Mammary epithelial cell (primary cell): ENCODE data around the gene AKR1C1.

ENCODE experiments used
- CTCF ChIP-seq, 2 donors: IDR thresholded peaks in 1 of 2; conservative IDR thresholded peaks in 1 of 2; 2 replicates each; pipeline ENCODE4 v1.5.1; 2011 to 2012; ENCODE audit warnings: inconsistent platforms in 2 of 2, low read length in 2 of 2, mild to moderate bottlenecking in 2 of 2, control low read depth in 1 of 2, low read depth in 1 of 2; ENCODE audit not compliant: insufficient read depth in 1 of 2; ENCODE audit errors: extremely low read depth in 1 of 2
- EZH2 ChIP-seq: IDR thresholded peaks from 2 replicates; pipeline ENCODE4 v1.6.1; 2012; ENCODE audit warnings: low read length, inconsistent platforms, borderline replicate concordance

- TF ChIP-seq CTCF (conservative IDR thresholded peaks at IDR 0.05 in 1 of 2, IDR thresholded peaks at IDR 0.05 in 1 of 2; ENCODE audit: extremely low read depth in 1 of 2, insufficient read depth in 1 of 2, low read depth in 1 of 2, low read length in 2 of 2) (no peak), EZH2 (no peak)
Observed at GRCh38 chr10:4934391-4934987, 28.7 kb upstream of the AKR1C1 start.
